GM12873 (cell line): Measurements from ENCODE around the gene HECA.

Source experiments
- TF ChIP-seq, protein P1 (sequence below): IDR thresholded peaks from 2 replicates; pipeline ENCODE4 v1.5.1; 2012; ENCODE audit warnings: low read depth, mild to moderate bottlenecking, moderate library complexity, low read length, control low read depth; ENCODE audit not compliant: insufficient read depth; ENCODE audit errors: missing control alignments

HECA gene

DNA sequence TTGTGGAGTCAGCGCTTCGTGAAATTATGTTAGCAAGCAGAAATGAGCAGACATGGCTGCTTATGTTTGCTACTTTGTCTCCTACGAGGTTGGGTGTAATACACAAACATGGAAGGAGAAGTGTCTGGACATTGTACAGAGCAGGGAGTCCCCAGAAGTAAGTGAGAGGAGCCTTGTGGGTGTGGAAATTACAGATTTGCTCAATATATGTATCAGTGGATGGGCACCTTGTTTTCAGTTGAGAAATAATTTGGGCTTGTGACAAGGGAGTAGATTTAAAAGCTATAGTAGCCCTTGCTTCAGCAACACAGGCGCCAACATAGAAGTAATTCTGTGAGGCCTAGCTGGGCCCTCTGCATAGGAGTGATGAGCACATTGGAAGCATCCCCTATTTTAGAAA lies 49.2 kb downstream of the HECA start:
- TF ChIP-seq, protein P1, sequence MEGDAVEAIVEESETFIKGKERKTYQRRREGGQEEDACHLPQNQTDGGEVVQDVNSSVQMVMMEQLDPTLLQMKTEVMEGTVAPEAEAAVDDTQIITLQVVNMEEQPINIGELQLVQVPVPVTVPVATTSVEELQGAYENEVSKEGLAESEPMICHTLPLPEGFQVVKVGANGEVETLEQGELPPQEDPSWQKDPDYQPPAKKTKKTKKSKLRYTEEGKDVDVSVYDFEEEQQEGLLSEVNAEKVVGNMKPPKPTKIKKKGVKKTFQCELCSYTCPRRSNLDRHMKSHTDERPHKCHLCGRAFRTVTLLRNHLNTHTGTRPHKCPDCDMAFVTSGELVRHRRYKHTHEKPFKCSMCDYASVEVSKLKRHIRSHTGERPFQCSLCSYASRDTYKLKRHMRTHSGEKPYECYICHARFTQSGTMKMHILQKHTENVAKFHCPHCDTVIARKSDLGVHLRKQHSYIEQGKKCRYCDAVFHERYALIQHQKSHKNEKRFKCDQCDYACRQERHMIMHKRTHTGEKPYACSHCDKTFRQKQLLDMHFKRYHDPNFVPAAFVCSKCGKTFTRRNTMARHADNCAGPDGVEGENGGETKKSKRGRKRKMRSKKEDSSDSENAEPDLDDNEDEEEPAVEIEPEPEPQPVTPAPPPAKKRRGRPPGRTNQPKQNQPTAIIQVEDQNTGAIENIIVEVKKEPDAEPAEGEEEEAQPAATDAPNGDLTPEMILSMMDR: no peak

DNA sequence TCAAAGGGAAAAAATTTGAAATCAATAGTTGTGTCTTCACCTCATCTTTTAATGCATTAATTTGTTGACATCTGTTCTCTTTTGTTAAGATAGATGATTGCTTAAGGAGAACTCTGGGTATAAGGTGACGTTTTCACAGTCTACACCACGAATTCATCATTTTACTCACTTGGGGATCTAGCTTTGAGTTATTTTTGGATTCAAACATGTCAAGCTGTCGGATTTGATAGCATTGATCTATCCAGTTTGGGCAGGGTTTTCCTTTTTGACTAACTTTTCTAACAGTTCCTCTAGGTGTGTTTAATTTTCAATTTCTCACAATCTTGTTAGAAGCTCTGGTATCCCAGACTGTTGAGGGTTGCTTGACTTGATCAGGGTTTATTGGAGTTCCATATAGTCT lies 49.6 kb downstream of the HECA start:
- TF ChIP-seq, protein P1: no peak

DNA sequence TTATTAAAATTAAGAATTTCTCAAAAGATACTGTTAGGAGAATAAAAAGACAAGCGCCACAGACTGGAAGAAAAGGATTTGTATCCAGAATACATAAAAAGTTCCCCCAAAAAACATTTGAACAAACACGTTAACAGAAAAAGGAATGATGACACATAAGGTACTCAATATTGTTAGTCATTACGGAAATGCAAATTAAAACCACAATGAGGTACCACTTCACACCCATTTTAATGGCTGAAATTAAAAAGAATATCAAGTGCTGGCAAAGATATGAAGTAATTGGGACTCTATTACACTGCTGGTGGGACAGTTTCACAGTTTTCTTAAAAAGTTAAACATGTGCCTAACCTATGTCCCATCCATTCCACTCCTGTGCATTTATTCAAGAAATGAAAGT lies 51.4 kb downstream of the HECA start:
- TF ChIP-seq, protein P1: no peak

DNA sequence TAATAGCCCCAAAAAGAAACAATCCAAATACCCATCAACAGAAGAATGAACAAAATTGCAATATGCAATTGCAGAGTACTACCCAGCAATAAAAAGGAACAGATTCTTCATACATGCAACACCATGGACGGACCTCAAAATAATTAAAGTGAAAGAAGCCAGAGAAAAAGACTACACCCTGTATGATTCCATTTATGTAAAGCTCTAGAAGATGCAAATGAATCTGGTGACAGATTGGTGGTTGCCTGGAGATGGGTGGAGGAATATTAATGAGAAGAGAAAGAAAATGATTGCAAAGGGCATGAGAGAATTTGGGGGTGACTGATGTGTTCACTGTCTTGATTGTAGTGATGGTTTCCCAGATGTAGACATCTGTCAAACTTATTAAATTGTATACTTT lies 51.8 kb downstream of the HECA start:
- TF ChIP-seq, protein P1: no peak

DNA sequence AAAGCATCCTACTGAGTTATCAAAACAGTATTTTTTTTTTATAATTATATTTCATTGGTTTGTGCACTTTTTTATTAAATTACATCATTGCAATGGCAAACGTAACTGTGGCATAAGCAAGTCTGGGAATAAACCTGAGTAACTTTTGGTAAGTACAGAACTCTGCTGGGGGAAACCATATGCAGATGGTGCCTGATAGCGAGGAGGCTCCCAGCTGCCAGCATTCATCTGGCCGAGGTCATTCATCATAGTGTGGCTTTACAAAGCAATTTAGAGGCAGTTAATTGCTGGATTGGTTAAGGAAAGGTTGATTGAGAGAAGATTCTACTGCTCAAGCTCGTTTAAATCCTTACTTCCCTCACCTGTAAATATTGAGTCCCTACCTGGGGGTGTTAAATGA lies 52.6 kb downstream of the HECA start:
- TF ChIP-seq, protein P1: no peak

DNA sequence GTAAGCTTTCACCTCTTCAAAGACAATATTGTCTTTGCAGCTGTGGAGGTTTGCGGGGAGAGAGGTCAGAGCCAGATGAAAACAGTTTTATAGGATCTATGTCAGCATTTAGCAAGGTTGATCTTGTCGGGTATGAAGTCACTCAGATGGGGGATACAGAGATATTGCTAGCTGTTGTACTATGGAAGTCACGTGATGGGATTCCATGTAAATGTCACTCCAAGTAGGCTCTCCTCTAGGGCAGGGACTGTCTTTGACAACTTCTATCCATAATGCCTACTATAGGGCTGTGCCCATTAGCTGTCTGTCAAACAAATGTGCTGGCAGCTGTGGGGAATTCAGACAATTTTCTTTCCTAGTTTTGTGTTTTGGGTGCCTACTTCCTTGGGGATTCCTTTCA lies 54.8 kb downstream of the HECA start:
- TF ChIP-seq, protein P1: no peak

DNA sequence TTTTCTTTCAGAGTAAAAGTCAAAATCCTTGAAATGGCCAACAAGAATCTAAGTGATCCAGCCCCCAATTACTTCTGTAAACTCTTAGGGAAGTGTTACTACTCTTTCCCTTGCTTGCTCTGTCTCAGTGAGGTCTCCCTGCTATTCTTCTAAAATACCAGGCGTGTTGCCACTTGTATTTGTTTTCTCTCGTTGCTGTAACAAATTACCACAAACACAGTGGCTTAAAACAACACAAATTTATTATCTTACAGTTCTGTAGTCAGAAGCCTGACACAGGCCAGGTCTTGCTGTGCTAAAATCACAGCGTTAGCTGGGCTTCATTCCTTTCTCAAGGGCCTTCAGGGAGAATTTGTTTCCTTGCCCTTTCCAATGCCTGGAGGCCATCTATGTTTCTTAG lies 59.9 kb downstream of the HECA start:
- TF ChIP-seq, protein P1: no peak
